HG03064 (cell line): ENCODE data around the gene BACH2.
A peak's percentile ranks its signal among the peaks of the same experiment; 100 is the strongest.

Source experiments
- ATAC-seq: cut with Tn5 transposase; IDR thresholded peaks from one replicate; pipeline ENCODE4 v1.9.1; 2021; ENCODE audit warnings: low read depth; ENCODE audit not compliant: unreplicated experiment

Gene BACH2

GRCh38 chr6:90303039-90303438 lies 6.4 kb upstream of the BACH2 start:
- no peak for ATAC-seq

GRCh38 chr6:90302320-90302719 lies 5.7 kb upstream of the BACH2 start:
- no peak for ATAC-seq

- ATAC-seq = no peak
These were observed 5.2 kb upstream of the BACH2 start for GRCh38 chr6:90301816-90302215.

- no peak for ATAC-seq
These were observed 1.9 kb upstream of the BACH2 start for GRCh38 chr6:90298459-90299053.

- ATAC-seq = no peak
These were observed 1.3 kb upstream of the BACH2 start for GRCh38 chr6:90297867-90298381.

GRCh38 chr6:90297115-90297866 lies 648 bp upstream of the BACH2 start:
- peak; percentile 7 for ATAC-seq

- peak; percentile 40 for ATAC-seq
These were observed 746 bp downstream of the BACH2 start for GRCh38 chr6:90295854-90296340.

- no peak for ATAC-seq
These were observed 1.4 kb downstream of the BACH2 start for GRCh38 chr6:90294989-90295853.

DNA sequence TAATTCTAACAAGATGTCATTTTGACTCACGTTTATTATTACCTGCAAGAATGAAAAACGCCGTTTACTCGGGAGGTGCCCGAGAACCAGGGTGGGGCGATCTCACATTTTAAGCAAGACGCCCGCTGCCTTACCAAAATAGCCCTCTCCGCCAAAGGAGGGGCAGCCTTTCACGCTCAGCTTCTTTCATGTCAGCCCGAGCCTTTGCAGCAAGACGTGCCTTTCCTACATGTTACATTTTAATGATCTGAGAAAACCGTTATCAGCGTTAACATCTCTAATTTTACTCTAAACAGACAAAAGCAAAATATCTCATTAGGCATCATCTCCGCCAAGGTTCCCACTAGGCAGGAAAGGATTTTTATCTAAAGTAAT lies 2.0 kb downstream of the BACH2 start:
- no peak for ATAC-seq

GRCh38 chr6:90294008-90294511 lies 2.6 kb downstream of the BACH2 start:
- no peak for ATAC-seq

- no peak for ATAC-seq
These were observed 3.2 kb downstream of the BACH2 start for GRCh38 chr6:90293319-90293953.

GRCh38 chr6:90291565-90291964 lies 5.1 kb downstream of the BACH2 start:
- ATAC-seq = no peak

DNA sequence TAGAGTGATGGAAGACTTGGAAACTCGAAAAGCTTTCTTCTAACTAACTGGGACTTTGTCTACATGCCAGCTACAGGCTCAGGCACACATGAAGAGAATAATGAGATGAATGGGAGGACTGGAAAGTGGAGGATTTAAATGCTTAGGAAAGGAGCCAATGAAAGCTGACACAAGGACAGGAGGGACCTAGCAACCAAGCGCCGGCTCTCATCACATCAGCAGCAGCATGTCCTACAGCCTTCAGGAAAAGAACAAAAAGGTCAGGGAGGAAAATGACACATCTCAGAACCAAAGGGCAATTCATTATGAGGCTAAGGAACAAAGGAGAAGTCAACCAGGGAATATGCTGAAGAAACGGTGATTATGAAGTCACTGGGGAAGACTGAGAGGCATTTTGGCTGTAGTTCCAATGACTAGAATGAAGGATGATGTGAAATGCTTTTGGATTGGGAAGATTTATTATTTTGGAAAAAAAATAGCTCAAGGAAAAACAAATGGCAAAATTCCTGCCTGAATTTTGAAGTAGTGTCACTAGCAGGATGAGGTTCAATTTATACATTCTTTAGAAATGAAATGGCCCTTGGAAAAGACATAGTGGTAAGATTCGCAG lies 5.7 kb downstream of the BACH2 start:
- no peak for ATAC-seq

DNA sequence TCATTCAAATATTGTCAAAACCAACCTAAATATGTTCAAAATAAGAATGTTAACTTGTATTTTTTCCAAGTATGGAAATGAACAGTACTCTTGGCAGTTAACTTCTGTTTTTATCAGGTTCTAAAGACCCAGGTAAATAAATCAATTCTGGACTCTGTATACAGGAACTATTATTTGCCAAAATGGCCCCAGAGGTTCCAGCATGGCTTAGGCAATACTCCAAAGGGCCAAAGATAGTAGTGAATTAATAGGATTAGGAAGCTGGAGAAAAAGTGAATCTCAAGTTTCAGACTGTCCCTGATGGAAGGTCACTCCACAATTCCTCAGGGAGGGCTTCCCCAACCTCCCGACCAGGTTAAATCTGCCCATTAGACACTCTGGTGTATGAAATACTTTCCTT lies 6.7 kb downstream of the BACH2 start:
- ATAC-seq = no peak

DNA sequence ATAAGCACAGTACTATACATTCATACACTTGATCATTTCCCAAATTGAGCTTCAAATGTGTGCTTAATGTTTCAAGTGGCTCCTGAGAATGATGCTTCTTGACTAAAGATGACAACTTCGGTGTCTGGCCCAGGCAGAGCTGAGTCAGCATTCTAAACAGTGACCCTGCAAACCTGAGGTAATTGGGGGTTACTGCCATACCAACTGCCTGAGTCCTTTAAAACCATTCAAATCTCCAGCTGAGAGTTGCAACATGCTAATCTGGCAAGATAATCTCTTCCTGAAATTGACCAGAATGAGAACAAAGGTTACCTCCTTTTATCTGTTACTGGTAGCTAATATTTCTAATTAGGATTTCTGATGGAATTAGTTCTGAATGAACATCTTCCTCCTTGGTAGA lies 8.2 kb downstream of the BACH2 start:
- no peak for ATAC-seq

- ATAC-seq = no peak
These were observed 9.7 kb downstream of the BACH2 start for GRCh38 chr6:90286884-90287488.

DNA sequence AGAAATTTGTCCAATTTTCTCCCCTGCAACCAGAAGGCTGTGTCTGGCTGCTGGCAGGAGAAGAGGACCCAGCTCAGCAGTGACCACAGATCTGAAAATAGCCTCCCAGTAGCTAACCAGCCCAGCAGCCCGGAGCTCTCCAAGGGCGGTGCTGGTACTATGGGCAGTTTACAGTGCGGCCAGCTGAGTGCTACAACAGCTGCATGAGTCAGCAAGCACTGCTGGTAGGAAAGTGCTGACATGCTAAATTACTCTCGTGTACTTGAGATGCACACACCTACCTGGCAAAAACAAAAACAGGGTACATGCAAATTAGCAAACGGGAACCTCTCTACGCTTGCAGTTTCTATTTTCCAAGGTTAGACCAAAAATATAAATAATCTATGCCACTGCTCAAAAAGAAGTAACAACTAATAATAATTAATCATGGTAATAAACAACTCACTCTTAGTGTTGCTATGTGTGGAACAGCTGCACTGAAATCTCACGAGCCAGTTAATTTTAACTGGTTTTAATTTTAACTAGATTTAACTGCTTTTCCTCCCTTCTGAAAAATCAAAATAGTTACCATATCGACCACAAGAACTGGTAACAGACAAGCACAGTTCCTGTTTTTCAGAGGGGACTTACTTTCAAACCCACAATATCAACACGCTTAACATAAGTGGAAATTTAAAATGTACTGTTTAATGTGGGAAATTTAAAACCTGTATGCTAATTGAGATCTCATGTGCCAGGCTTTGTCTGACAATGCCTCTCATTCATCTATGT lies 10.8 kb downstream of the BACH2 start:
- ATAC-seq = peak; percentile 57

GRCh38 chr6:90285042-90285481 lies 11.6 kb downstream of the BACH2 start:
- peak; percentile 47 for ATAC-seq
